Esophagus (tissue), 2 donors: ENCODE data around the gene BRCA1. TPM values are rescaled to one million over a fixed set of nuclear protein-coding genes. Genes with fewer than 3 reads are reported as not detected.

Source experiments
- polyA plus RNA-seq, 2 donors: library from polyadenylated mRNA; stranded (reverse); fragments of 200-250 nt; gene quantifications; one replicate each; pipeline ENCODE4 v1.2.3, GENCODE V29; 2013
- donor health status: healthy with polysubstance abuse.
- donor health status: Bipolar disorder and iron deficiency.

Gene BRCA1
- polyA plus RNA-seq, 2 donors: 3.7 to 3.8 TPM

Other genes with a start within 250 kb of the BRCA1 start
- gene G6PC1, start 224.6 kb downstream of the BRCA1 start, polyA plus RNA-seq: not detected
- 10 to 100 TPM; 36.0 to 47.8 TPM for gene AARSD1, start 160.9 kb downstream of the BRCA1 start, polyA plus RNA-seq
- gene PTGES3L, start 145.3 kb downstream of the BRCA1 start, polyA plus RNA-seq: under 1 TPM; 0.65 to 0.94 TPM
- gene RUNDC1, start 144.8 kb downstream of the BRCA1 start, polyA plus RNA-seq: 1 to 10 TPM; 5.2 to 5.7 TPM
- 1,000 to 10,000 TPM; 2,102 to 2,622 TPM for gene RPL27, start 126.9 kb downstream of the BRCA1 start, polyA plus RNA-seq
- gene IFI35, start 118.6 kb downstream of the BRCA1 start, polyA plus RNA-seq: 1 to 10 TPM; 7.4 to 9.0 TPM
- gene VAT1, start 103.0 kb downstream of the BRCA1 start, polyA plus RNA-seq: 100 to 1,000 TPM in 1 of 2 donors, 10 to 100 TPM in 1; 97.6 to 103 TPM
- under 1 TPM; 0.53 to 0.54 TPM for gene RND2, start 100.1 kb downstream of the BRCA1 start, polyA plus RNA-seq
- gene NBR1, start 45.9 kb upstream of the BRCA1 start, polyA plus RNA-seq: 10 to 100 TPM; 25.2 to 26.1 TPM
- gene TMEM106A, start 86.5 kb upstream of the BRCA1 start, polyA plus RNA-seq: 1 to 10 TPM in 1 of 2 donors, under 1 TPM in 1; 0.49 to 2.3 TPM
- gene CCDC200, start 103.3 kb upstream of the BRCA1 start, polyA plus RNA-seq: not detected
- gene RNU2-1, start 108.6 kb upstream of the BRCA1 start, polyA plus RNA-seq: not detected